NCI-H1092 treated with DMSO at 0.1 percent for 48 hours (cell line): ENCODE results near the gene DNAJB9.

Experiments used
- DNase-seq: peaks from one replicate; lab custom pipeline; 2025; lab: John Stamatoyannopoulos, UW

DNAJB9 gene

GRCh38 chr7:108568801-108569380 is 783 bp upstream of the DNAJB9 start:
- no peak for DNase-seq

- DNase-seq = peak; percentile 65
Observed at GRCh38 chr7:108570146-108570755, 577 bp downstream of the DNAJB9 start.

GRCh38 chr7:108572480-108572879 is 2.8 kb downstream of the DNAJB9 start:
- DNase-seq = no peak

GRCh38 chr7:108575156-108575555 is 5.5 kb downstream of the DNAJB9 start:
- DNase-seq = no peak

GRCh38 chr7:108576116-108576515 is 6.4 kb downstream of the DNAJB9 start:
- no peak for DNase-seq

- no peak for DNase-seq
Observed at GRCh38 chr7:108578937-108579336, 9.3 kb downstream of the DNAJB9 start.

- DNase-seq = no peak
Observed at GRCh38 chr7:108580298-108580697, 10.6 kb downstream of the DNAJB9 start.

GRCh38 chr7:108581655-108582491 is 12.2 kb downstream of the DNAJB9 start:
- no peak for DNase-seq

GRCh38 chr7:108584211-108584610 is 14.5 kb downstream of the DNAJB9 start:
- no peak for DNase-seq

- no peak for DNase-seq
Observed at GRCh38 chr7:108585843-108586242, 16.2 kb downstream of the DNAJB9 start.

- no peak for DNase-seq
Observed at GRCh38 chr7:108586274-108586710, 16.6 kb downstream of the DNAJB9 start.

GRCh38 chr7:108589199-108589598 is 19.5 kb downstream of the DNAJB9 start:
- no peak for DNase-seq

GRCh38 chr7:108589874-108590273 is 20.2 kb downstream of the DNAJB9 start:
- no peak for DNase-seq

GRCh38 chr7:108590606-108591005 is 20.9 kb downstream of the DNAJB9 start:
- DNase-seq = no peak

GRCh38 chr7:108592646-108593201 is 23.1 kb downstream of the DNAJB9 start:
- DNase-seq = peak; percentile 93

GRCh38 chr7:108596560-108596959 is 26.9 kb downstream of the DNAJB9 start:
- no peak for DNase-seq

- peak; percentile 99 for DNase-seq
Observed at GRCh38 chr7:108598153-108598552, 28.5 kb downstream of the DNAJB9 start.

GRCh38 chr7:108598914-108599580 is 29.4 kb downstream of the DNAJB9 start:
- peak; percentile 72 for DNase-seq

GRCh38 chr7:108600399-108600798 is 30.7 kb downstream of the DNAJB9 start:
- no peak for DNase-seq

GRCh38 chr7:108603656-108604306 is 34.1 kb downstream of the DNAJB9 start:
- no peak for DNase-seq

- DNase-seq = no peak
Observed at GRCh38 chr7:108604307-108605077, 34.8 kb downstream of the DNAJB9 start.
